ENCODE measurements around the gene UBE2M.
A peak's percentile ranks its signal among the peaks of the same experiment; 100 is the strongest.

DNA sequence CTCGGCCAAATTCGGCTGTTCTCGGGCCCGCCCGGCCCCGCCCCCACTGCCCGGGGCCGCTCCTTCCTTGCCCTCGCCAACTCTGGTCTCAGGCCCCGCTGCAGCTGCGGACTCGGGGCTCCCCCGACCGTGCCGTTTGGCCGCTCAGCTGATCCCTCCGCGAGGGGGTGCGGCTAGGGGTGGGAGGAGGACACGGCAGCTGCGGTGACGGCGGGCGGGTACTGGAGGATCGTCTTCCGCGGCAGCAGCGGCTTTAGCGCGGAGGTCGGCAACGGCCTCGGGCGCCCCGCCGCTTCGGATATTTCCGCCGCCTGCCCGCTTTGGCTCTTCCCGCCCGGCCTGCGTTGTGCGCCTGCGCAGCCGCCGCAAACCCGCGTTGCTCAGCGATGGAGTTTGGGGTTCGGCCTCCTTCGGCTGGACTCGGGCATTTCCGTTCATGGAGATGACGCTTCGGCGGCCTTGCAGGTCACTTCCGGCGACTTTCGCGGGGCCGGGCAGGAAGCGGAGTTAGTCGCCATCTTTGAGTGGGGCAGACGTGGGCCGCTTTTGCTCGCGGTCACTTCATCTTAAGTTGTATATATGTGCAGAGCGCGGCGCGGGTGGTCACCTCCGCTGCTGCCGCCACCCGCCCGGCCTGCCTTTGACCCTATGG is 338 bp upstream of the UBE2M start:
- TF ChIP-seq, protein P1, sequence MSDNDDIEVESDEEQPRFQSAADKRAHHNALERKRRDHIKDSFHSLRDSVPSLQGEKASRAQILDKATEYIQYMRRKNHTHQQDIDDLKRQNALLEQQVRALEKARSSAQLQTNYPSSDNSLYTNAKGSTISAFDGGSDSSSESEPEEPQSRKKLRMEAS (IDR thresholded peaks at IDR 0.05; ENCODE audit: low read depth) = peak; percentile 40; the same call in 1 of the 2 replicates
- TF ChIP-seq RFX5 (IDR thresholded peaks at IDR 0.05; ENCODE audit: low read length) (no peak), CTCF (IDR thresholded peaks at IDR 0.05) (no peak)
